SHP77 treated with DMSO at 0.1 percent for 48 hours (cell line): ENCODE data around the gene HERC4.
"Not testable (repeated sequence)": the region's sequence is repeated elsewhere in the genome, so short reads cannot be mapped to it uniquely, and the experiment has no call there.

ENCODE experiments used
- DNase-seq: peaks from one replicate; lab custom pipeline; 2025; lab: John Stamatoyannopoulos, UW

Gene HERC4

DNA sequence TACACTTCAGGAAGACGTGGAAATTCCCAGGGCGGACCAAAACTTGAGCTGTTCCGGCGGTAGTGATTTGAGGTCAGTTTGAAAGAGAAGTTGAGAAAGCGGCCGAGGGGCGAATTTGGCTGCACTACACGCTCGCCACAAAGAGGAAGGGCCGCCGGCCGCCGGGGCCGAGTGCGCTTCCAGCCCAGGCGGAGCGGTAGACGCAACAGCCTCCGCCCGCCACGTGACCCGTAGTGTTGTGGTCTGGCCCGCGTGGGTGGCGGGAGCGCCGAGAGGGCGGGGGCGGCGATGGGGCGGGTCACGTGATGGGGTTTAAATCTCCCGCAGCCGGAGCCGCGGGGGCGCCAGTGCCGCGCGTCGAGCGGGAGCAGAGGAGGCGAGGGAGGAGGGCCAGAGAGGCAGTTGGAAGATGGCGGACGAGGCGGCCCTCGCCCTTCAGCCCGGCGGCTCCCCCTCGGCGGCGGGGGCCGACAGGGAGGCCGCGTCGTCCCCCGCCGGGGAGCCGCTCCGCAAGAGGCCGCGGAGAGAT, 190.7 kb downstream of the HERC4 start, which contains the start of gene SIRT1:
Gene SIRT1, plus strand, starts transcription at position 344 of the 529 bp plus-strand sequence. Its CDS starts 66 bp downstream, at position 410.
- peak; percentile 3 for DNase-seq

DNA sequence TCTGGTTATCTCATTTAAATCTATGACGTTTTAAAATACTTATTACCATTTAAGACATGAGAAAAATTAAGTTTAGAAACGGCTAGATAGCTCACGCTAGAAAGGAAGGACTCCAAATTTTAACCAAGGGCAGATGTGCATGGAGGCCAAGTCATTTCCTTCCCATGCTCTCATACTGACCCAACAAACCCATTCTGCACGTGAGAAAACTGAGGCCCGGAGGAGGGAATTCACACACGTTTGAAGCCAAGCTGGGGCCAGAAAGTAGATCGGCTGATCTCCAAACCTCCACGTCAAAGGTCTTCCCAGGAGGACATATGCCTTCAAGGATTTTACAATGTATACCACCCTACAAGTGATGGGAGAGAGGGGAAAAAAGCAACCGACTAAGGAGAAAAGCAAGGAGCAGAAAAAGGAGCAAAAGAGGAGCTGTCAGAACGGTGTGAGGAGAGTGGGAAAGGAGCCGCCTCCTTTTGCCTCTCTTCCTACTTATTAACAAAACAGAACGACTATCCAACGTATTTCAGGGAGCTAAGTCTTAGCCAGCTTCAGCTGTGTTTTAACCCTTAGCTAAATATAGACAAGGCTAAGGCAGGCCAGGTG, 191.3 kb downstream of the HERC4 start:
- DNase-seq = no peak

DNA sequence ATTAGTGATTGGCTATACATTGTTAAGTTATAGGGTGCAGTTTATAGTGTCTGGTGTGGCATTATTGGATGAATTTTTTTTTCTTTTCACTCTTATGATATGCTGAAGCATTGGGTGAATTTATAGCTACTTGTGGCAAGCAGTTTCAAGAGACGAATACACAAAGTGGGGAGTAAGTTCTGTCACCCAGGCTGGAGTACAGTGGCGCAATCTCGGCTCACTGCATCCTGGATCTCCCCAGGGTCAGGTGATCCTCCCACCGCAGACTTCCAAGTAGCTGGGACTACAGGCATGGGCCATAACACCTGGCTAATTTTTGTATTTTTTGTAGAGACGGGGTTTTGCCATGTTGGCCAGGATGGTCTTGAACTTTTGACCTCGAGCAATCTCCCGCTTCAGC, 196.9 kb downstream of the HERC4 start:
- no peak for DNase-seq

DNA sequence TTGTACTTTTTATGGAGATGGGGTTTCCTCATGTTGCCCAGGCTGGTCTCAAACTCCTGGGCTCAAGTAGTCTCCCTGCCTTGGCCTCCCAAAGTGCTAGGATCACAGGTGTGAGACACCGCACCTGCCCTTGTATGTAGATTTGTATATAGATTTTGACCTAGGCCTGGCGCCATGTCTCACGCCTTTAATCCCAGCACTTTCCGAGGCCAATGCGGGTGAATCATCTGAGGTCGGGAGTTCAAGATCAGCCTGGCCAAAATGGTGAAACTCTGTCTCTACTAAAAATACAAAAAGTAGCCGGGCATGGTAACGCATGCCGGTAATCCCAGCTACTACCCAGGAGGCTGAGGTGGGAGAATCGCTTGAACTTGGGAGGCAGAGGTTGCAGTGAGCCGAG, 197.7 kb downstream of the HERC4 start:
- not testable (repeated sequence) for DNase-seq

DNA sequence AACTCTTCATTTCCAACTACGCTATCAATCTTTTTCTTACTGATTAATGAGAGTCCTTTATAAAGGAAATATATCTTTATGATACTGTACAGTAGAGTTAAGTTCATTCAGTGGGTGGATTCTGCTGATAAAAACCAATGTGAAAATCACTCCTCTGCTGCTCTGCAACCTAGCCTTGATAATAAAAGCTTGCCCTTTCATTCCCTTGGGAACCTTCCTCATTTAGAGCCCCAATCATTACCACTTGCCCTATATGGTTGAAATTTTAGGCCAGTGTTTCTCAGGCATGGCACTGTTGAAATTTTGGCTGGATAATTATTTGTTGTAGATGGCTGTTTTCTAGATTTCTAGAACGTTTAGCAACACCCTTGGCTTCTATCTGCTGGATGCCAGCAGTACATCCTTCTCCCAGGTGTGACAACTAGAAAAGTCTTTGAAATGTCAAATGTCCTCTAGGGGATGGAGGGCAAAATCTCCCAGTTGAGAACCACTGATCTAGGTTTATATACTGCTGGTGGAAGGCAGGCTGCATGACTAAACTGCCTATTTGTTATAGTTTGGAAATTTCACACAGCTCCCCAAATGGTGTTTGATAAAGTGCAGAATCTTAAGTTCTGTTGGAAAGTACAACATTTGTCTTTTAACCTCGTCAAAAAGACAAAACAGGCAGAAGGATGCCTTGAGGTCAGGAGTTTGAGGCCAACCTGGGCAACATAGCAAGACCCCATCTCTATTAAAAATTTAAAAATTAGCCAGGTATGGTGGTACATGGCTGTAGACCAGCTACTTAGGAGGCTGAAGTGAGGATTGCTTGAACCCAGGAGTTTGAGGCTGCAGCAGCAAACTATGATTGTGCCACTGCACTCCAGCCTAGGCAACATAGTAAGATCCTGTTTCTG, 199.5 kb downstream of the HERC4 start:
- DNase-seq = no peak
